T-helper 1 cell treated with Interleukin-12 subunit alpha and Interleukin-12 subunit beta and Interleukin-4 antibody, amounts not matched to agents 30 μg/mL and 1 μg/mL, for 36 hours (primary cell): ENCODE data around the gene LARP4.
A peak's percentile ranks its signal among the peaks of the same experiment; 100 is the strongest.
"Not testable (repeated sequence)": the region's sequence is repeated elsewhere in the genome, so short reads cannot be mapped to it uniquely, and the experiment has no call there.

ENCODE experiments used
- H3K27ac Mint-ChIP-seq: one replicate; pipeline ENCODE4 v1.8.0; 2021; ENCODE audit warnings: mild to moderate bottlenecking, mixed read lengths
- H3K27me3 Mint-ChIP-seq: one replicate; pipeline ENCODE4 v1.8.0; 2021; ENCODE audit warnings: low read depth, mixed read lengths
- H3K36me3 Mint-ChIP-seq: one replicate; pipeline ENCODE4 v1.8.0; 2021; ENCODE audit warnings: low read depth, mixed read lengths
- H3K4me1 Mint-ChIP-seq: one replicate; pipeline ENCODE4 v1.8.0; 2021; ENCODE audit warnings: low read depth, mixed read lengths
- H3K4me3 Mint-ChIP-seq: one replicate; pipeline ENCODE4 v1.8.0; 2021; ENCODE audit warnings: mild to moderate bottlenecking, moderate library complexity, mixed read lengths
- H3K9me3 Mint-ChIP-seq: one replicate; pipeline ENCODE4 v1.8.0; 2021; ENCODE audit warnings: mixed read lengths

LARP4 gene

DNA sequence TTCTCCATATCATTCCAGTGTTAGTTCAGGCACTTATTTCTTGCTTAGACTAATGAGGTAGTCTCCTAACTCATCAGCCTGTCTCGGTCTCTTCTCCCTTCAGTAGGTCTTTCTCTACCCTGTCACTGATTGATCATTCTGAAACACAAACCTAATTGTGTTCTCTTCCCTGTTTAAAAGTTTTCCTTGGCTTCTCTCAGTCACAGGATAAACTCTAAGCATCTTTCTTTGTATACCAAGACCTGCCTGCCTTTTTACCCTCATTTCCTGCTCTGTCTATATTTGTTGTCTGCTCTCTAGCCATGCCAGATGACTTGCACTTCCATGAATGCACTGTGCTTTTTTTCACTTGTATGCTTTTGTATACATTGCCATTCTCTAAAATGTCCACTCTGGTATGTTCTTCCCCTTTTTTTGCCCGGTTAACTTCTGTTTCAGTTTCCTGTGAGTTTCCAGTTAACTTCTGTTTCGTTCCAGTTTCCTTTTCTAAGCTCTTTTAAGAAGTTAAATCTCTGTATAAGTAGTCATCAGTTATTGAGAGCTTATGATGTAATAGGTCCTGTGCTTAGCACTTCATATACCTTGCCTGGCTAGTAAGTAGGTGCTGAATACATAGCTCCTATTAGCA is 116.8 kb downstream of the LARP4 start:
- H3K9me3 Mint-ChIP-seq, result no peaks in the 10 kb centered on the region
- H3K4me3 Mint-ChIP-seq, result no peak overlapping the region
- H3K36me3 Mint-ChIP-seq, result peaks cover 5% of the 10 kb centered on the region
- no peak overlapping the region for H3K27ac Mint-ChIP-seq
- H3K27me3 Mint-ChIP-seq, result no peaks in the 10 kb centered on the region
- H3K4me1 Mint-ChIP-seq, result peaks cover 42% of the 10 kb centered on the region

DNA sequence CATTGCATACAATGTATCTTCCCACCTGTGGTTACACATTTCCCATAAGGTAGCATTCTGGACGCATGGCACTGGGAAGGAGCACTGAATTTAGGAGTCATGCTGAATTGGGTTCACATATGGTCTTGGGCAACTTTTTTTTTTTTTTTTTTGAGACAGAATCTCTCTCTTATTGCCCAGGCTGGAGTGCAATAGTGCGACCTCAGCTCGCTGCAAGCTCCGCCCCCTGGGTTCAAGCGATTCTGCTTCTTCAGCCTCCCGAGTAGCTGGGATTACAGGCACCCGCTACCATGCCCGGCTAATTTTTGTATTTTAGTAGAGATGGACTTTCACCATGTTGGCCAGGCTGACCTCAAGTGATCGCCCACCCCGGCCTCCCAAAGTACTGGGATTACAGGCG is 117.4 kb downstream of the LARP4 start:
- Mint-ChIP-seq H3K36me3 (peaks cover 7% of the 10 kb centered on the region), H3K27ac (no peak overlapping the region), H3K4me1 (peaks cover 43% of the 10 kb centered on the region), H3K27me3 (no peaks in the 10 kb centered on the region), H3K9me3 (no peaks in the 10 kb centered on the region), H3K4me3 (no peak overlapping the region)

GRCh38 chr12:50519353-50519752 is 118.7 kb downstream of the LARP4 start:
- Mint-ChIP-seq H3K27ac (peak overlapping the region; percentile 83), H3K4me1 (peaks cover 49% of the 10 kb centered on the region), H3K36me3 (peaks cover 7% of the 10 kb centered on the region), H3K27me3 (no peaks in the 10 kb centered on the region), H3K4me3 (peak overlapping the region; percentile 41), H3K9me3 (no peaks in the 10 kb centered on the region)

- peak overlapping the region; percentile 83 for H3K27ac Mint-ChIP-seq
- no peaks in the 10 kb centered on the region for H3K9me3 Mint-ChIP-seq
- no peaks in the 10 kb centered on the region for H3K27me3 Mint-ChIP-seq
- peak overlapping the region; percentile 72 for H3K4me3 Mint-ChIP-seq
- H3K36me3 Mint-ChIP-seq, result peaks cover 9% of the 10 kb centered on the region
- H3K4me1 Mint-ChIP-seq, result peaks cover 43% of the 10 kb centered on the region
Measured at GRCh38 chr12:50520416-50521207, 119.9 kb downstream of the LARP4 start.

GRCh38 chr12:50521781-50522180 is 121.1 kb downstream of the LARP4 start:
- peaks cover 43% of the 10 kb centered on the region for H3K4me1 Mint-ChIP-seq
- H3K27me3 Mint-ChIP-seq, H3K27ac Mint-ChIP-seq, H3K9me3 Mint-ChIP-seq, H3K4me3 Mint-ChIP-seq: not testable (repeated sequence)
- H3K36me3 Mint-ChIP-seq, result peaks cover 13% of the 10 kb centered on the region

GRCh38 chr12:50523772-50524171 is 123.1 kb downstream of the LARP4 start:
- Mint-ChIP-seq H3K4me1 (peaks cover 44% of the 10 kb centered on the region), H3K4me3 (no peak overlapping the region), H3K9me3 (no peaks in the 10 kb centered on the region), H3K27ac (no peak overlapping the region), H3K36me3 (peaks cover 14% of the 10 kb centered on the region), H3K27me3 (no peaks in the 10 kb centered on the region)

DNA sequence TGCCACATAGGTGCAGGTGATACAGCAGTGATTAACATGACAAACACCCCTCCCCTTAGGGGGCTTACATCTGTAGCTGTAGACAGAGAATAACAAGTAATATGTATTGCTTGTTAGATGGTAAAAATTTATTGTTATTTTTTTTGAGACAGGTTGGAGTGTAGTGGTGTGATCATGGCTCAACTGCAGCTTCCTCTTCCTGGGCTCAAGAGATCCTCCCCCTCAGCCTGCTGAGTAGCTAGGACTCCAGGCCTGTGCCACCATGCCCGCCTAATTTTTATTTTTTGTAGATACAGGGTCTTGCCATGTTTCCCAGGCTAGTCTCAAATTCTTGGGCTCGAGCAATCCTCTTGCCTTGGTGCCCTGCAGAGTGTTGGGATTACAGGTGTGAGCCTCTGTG is 123.9 kb downstream of the LARP4 start:
- Mint-ChIP-seq H3K27me3 (no peaks in the 10 kb centered on the region), H3K4me3 (no peak overlapping the region), H3K9me3 (no peaks in the 10 kb centered on the region), H3K27ac (peak overlapping the region; percentile 45), H3K36me3 (peaks cover 16% of the 10 kb centered on the region), H3K4me1 (peaks cover 45% of the 10 kb centered on the region)

- Mint-ChIP-seq H3K27ac (peak overlapping the region; percentile 12), H3K36me3 (peaks cover 16% of the 10 kb centered on the region), H3K27me3 (no peaks in the 10 kb centered on the region), H3K4me1 (peaks cover 41% of the 10 kb centered on the region), H3K4me3 (no peak overlapping the region), H3K9me3 (no peaks in the 10 kb centered on the region)
Measured at GRCh38 chr12:50525422-50525821, 124.7 kb downstream of the LARP4 start.

DNA sequence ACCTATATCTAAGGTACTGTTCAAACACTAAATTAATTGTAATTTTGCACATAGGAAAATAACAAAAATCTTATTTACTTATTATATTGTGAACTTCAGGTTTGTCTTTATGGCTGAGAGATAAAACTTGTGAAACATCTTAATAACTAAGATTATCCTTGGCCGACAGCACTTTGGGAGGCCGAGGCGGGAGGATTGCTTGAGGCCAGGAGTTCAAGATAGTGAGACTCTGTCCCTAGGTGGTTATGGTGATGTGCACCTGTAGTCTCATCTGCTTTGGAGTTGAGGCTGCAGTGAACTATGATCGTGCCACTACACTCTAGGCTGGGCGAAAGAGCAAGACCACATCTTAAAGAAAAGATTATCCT is 126.7 kb downstream of the LARP4 start:
- no peak overlapping the region for H3K4me3 Mint-ChIP-seq
- H3K4me1 Mint-ChIP-seq, result peaks cover 35% of the 10 kb centered on the region

DNA sequence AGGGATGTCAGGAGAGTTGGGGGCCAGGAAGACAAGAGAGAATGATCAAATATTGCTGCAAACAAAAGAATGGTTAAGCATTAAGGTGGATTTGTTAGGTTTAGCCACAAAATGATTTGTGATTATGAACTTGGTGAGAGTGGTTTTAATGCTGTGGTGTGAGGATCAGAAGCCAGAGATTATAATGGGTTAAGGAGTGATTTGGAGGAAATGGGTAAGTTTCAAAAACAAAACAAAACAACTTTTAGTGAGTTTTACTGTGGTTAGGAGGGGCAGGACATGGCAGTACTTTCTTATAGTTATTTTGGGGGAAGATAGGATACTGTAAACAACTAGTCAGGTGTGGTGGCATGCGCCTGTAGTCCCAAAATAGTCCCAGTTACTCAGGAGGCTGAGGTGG is 128.1 kb downstream of the LARP4 start:
- H3K4me3 Mint-ChIP-seq, result peak overlapping the region; percentile 14
- peaks cover 11% of the 10 kb centered on the region for H3K36me3 Mint-ChIP-seq
- H3K27me3 Mint-ChIP-seq, result no peaks in the 10 kb centered on the region
- peak overlapping the region; percentile 53 for H3K27ac Mint-ChIP-seq
- no peaks in the 10 kb centered on the region for H3K9me3 Mint-ChIP-seq
- H3K4me1 Mint-ChIP-seq, result peaks cover 29% of the 10 kb centered on the region

More for the DNA sequence above, 126.7 kb downstream of the LARP4 start:
- Mint-ChIP-seq H3K36me3 (peaks cover 15% of the 10 kb centered on the region), H3K27ac (no peak overlapping the region), H3K27me3 (no peaks in the 10 kb centered on the region), H3K9me3 (no peaks in the 10 kb centered on the region)

DNA sequence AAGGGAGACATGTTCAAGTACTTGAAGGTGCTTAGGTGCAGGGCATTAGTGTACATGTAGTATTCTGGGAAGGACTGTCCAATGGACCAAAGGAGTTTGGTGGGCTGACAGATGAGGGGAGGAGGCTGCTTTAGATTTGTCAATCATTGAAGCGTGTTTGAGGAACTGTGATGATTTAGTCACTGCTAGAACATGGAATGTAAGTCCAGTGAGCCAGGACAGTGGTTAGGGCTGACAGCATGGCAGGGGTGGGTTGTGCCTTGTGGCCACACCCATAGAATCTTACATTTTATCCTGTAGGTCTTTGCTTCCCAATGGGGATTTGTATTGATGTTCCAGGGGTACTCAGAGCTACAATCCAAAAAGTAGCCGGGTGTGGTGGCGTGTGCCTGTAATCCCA is 128.7 kb downstream of the LARP4 start:
- H3K36me3 Mint-ChIP-seq, result peaks cover 9% of the 10 kb centered on the region
- no peaks in the 10 kb centered on the region for H3K9me3 Mint-ChIP-seq
- H3K27ac Mint-ChIP-seq, result peak overlapping the region; percentile 56
- H3K4me1 Mint-ChIP-seq, result peaks cover 24% of the 10 kb centered on the region
- H3K27me3 Mint-ChIP-seq, result no peaks in the 10 kb centered on the region
- no peak overlapping the region for H3K4me3 Mint-ChIP-seq
